Hypothalamus (tissue), 51 donors: Measurements from ENCODE around the gene INPP5A.

Experiments
- DNase-seq, 51 donors: peaks; one replicate each; lab custom pipeline; 2025; lab: John Stamatoyannopoulos, UW

INPP5A gene

GRCh38 chr10:132574783-132575319, 37.3 kb downstream of the INPP5A start:
- DNase-seq, result no peak

DNA sequence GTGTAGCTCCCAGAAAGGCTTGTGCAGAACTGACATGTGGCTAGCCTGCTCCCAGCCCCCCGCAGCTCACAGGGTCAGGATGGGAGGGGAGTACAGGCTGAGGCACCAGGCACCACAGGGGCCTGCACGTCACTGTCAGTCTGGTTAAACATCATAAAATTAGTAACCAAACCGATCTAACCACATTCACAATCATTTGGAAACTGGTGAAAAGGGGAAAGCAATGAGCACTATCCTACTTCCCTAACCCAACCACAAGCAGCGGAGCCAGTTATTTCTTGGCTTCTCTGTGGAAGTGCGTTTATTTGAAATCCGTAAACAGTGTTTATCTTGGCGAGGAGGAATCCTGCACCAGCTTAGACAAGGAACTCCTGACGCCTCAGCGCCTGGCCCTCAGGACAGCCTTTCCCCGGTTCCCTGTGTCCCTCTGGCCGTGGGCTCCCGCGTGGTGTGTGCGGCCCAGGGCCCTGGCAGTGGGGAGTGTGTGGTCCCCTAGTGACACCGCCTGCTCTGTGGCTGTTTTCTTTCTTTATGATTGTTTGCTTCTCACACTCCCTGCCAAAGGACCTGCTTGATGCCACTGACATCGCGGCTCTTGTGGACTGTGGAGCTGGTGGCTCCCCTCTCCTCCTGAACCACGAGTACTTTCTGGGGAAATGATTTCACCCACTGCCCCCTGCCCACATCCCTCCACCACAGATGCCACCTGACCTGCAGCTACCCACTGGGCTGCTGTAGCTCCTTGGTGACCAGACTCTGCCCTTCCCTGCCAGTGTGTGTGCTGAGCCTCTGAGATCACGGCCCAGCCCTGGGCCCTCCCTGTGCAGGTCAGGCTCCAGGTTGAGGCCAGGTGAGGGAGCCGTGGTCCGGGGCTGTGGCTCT, 38.0 kb downstream of the INPP5A start:
- peak in 4 of 51 donors; percentile 20 to 47 (median 34) for DNase-seq

GRCh38 chr10:132576671-132577349, 39.2 kb downstream of the INPP5A start:
- no peak for DNase-seq

DNA sequence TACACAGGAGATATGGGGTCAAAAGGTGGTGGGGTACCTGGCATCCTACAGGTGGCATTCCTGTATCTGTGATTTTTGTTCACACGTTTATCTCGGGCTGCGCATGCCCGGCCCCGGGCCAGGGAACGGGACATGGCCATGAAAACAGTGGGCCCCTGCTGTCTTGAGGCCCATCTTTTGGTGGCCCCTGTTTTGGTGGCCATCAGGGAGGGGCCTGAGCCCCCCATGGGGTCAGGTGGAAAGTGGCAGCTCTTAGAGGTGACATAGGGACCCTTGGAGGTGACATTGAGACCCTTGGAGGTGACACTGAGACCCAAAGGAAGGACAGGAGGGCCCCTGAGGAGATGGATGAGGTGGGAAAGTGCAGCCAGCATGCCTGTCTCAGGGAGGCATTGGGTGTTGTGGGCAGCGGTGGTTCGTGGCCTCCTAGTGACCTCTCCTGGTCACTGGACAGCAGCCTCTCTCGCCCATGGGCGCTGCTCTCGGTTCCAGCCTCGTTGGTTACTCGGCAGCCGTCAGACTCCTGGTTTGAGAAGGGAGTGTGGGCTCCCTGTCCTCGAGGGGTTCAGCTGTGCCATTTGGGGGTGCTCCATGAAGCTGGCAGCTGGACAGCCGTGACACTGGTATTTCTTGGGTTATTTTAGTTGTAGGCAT, 39.9 kb downstream of the INPP5A start:
- DNase-seq, result peak in 17 of 51 donors; percentile 6 to 69 (median 48)

GRCh38 chr10:132578287-132578951, 40.8 kb downstream of the INPP5A start:
- DNase-seq, result no peak

- DNase-seq, result peak in 5 of 51 donors; percentile 18 to 59 (median 28)
These were observed 41.7 kb downstream of the INPP5A start for GRCh38 chr10:132579027-132579859.

- DNase-seq, result no peak
These were observed 42.6 kb downstream of the INPP5A start for GRCh38 chr10:132580143-132580542.

DNA sequence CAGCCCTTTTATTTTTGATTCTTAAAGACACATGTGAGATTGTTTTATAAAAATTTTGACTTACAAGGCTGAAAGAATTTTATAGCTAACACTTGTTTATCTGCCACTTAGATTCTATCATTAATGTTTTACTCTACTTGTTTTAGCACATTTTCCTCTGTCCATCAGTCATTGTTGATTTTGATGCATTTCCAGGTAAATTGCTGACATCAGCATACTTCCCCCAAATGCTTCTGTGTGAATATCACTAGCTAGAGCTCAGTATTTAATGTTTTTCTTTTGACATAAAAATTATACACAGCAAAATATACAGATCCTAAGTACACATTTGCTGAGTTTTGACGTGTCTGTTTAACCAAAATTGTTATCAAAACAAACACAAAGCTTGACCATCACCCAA, 43.0 kb downstream of the INPP5A start:
- no peak for DNase-seq

- no peak for DNase-seq
These were observed 44.5 kb downstream of the INPP5A start for GRCh38 chr10:132582137-132582536.

DNA sequence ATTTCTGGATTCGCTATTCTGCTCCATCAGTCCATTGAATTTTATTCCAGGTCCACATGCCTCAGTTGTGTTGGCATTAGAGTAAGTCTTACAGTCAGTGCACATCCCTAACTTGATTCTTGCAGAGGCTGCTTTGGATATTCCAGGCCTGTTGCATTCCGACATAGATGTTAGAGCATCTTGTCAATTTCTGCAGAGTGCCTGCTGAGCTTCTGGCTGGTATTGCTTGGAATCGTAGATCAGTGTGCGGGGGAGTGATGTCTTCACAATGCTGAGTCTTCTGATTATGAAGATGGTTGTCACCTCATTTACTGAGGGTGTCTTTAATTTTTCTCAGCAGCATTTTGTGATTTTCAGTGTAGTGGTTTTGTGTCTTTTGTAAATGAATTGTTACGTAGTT, 45.2 kb downstream of the INPP5A start:
- DNase-seq, result peak in 1 of 51 donors; percentile 15

GRCh38 chr10:132583456-132583855, 45.9 kb downstream of the INPP5A start:
- no peak for DNase-seq

DNA sequence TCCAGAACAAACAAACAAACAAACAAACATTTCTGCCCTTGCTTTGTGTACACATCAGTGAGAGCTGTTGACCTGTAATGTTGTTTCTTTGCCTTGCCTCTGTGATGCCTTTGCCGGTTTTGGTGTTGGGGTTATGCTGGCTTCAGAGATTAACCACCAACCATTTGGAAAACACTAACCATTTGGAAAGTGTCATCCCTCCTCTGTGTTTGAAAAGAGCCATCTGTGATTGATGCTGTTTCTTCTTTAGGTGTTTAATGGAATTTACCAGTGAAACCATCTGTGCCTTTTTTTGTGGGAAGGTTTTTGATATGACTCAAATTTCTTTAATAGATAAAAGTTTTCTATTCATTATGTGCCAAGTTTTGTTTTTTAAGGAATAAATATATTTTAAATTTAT, 46.5 kb downstream of the INPP5A start:
- DNase-seq, result no peak

DNA sequence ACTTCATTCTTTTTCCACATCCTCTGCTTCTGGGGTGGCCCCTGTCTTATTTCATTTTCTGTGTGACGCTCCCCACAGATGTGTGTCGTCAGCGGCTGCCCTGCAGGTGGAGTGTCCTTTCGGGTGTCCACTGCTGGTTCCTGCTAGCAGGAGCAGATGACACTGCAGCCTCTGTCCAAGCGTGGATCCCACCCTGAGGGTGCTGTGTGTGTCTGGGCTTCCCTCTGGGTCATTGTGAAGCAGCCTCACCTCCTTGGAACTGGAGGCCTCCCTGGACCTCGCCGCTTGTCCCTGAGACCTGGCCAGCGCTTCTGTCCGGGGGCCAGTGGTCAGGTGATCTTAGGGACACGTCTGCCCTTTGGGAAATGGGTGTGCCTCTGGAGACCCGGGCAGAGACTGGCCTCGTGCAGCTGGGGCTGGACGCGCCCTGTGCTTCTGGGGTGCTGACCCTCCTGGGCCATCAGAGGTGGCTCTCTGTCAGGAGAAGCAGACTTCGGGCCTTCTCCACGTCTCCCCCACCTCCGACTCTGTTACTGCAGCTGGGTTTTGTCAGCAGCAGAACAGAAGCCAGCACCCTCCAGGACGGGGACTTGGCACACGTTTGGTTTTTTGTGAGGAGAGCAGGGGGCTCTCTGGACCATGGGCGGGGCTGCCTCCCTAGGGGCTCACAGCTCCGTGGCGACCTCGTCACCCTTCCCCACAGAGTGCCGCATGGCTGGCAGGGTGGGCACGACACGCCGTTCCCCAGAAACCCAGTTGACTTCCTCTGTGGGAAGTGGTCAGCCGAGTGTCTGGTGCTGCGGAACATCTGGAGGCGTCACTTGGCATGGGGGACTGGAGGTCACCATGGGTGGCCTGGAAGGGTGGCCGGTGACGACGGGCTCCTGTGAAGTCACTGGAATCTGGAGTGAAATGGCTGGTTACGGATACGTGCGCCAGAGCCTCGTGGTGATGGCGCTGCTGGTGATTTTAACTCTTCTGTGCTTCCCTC, 48.4 kb downstream of the INPP5A start:
- DNase-seq, result no peak

DNA sequence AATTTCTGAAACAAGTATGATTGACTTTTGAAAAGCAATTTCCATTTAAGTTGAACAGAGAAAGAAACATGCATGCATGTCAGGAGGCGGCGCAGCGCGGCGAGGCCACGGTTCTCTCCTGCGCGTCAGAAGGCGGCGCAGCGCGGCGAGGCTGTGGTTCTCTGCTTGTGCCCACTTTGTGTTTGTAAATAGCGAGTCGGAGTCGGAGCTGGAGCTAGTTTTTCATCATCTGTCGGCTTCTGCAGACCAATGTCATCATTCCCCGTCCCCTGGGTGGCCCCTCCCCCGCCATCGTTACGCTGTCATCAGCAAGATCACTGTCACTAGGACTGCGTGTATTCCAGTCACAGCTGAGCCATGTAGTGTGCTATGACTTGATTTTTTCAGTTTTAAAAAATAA, 49.2 kb downstream of the INPP5A start:
- DNase-seq, result no peak

DNA sequence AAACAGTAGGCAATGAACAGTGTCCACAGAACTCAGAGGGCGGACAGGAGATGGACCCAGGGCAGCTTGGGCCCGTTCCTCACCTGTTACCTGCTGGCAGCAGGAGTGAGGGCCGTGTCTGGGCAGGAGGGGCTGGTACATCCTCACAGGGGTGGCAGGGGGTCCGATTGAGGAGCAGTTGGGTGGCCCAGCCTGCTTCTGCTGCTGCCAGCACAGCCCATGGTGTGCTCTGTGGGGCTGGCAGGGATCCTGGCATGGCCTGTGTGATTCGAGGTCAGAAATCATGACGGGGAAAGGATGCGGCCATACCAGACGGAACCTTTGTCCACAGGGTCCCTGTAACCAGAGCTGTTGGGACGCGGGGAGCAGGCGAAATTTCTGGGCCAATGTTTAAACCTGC, 49.6 kb downstream of the INPP5A start:
- no peak for DNase-seq

- peak in 2 of 51 donors; percentile 25 to 43 for DNase-seq
These were observed 50.9 kb downstream of the INPP5A start for GRCh38 chr10:132588301-132589013.

DNA sequence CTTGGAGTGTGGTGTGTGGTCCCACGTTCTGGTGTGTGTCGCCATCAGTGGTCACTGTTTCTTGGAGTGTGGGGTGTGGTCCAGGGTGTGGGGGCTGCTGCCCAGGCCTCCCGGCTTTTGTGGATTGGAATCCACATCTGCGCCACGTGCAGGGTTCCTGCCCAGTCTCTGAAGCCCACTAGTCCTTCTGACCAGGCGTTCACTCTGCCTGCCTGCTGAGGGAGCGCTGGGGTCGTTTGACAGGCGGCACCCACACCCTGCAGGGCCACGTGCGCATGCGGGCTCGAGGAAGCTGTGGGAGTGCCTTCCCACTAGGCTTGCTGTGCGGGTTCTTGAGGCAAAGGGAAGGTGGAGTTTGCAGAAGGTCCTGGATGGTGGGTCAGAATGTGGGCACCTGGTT, 51.4 kb downstream of the INPP5A start:
- DNase-seq, result no peak

- DNase-seq, result no peak
These were observed 52.1 kb downstream of the INPP5A start for GRCh38 chr10:132589681-132590080.
